GM13976 (cell line): ENCODE measurements around the gene CADM2.
"Not testable (repeated sequence)": the region's sequence is repeated elsewhere in the genome, so short reads cannot be mapped to it uniquely, and the experiment has no call there.

Experiments
- DNase-seq: peaks from one replicate; pipeline ENCODE4 v3.0.0; 2012; ENCODE audit warnings: low spot score
- CTCF ChIP-seq: IDR thresholded peaks from 2 replicates; pipeline ENCODE4 v1.5.1; 2012; ENCODE audit warnings: borderline replicate concordance, mild to moderate bottlenecking; ENCODE audit not compliant: insufficient read depth; ENCODE audit errors: extremely low read depth, missing control alignments, control extremely low read depth
- in situ Hi-C: fragments of 300-500 bp; cut with MboI; formaldehyde crosslinking; loops from one replicate; pipeline ENCODE4 v1.12.0; 2022; ENCODE audit warnings: low sequenced_read_pairs, mixed read lengths, inconsistent platforms; ENCODE audit not compliant: unreplicated experiment

The CADM2 gene

DNA sequence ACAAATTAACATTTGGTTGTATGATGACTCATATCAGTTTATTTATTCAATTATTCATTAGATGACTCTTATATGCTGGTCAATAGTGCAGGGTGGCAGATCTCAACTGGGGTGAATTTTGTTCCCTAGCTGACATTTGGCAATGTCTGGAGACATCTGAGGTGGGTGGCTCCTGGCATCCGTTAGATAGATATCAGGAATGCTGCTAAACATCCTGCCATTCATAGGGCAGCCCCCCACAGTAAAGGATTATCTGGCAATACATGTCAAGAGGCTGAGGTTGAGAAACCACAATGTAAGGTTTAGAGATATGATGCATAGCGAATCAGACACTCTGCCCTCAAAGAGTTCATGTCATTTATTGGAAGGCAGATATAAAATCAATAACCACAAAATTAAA lies 719.9 kb downstream of the CADM2 start:
- DNase-seq = no peak
- no peak for TF ChIP-seq CTCF
- in situ Hi-C loops = no loop called here

DNA sequence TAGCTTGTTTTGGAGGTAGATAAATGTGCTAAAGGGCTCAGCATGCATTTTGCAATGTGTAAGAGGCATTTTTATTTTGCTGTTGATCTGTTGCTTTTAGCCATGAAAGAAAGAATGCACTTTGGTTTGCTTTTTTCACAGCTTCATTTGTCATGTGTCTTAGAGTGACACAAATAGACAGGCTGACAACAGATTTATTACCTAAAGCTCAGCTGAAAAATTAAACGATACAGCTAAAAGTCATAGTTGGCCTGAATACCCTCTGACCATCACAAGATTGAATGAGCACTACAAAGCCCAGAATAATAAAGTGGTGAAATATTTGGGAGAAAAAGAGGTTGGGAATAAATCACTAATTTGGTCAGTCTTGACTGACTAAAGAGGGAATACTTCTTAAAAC lies 723.1 kb downstream of the CADM2 start:
- no peak for DNase-seq
- in situ Hi-C loops = no loop called here
- no peak for TF ChIP-seq CTCF

DNA sequence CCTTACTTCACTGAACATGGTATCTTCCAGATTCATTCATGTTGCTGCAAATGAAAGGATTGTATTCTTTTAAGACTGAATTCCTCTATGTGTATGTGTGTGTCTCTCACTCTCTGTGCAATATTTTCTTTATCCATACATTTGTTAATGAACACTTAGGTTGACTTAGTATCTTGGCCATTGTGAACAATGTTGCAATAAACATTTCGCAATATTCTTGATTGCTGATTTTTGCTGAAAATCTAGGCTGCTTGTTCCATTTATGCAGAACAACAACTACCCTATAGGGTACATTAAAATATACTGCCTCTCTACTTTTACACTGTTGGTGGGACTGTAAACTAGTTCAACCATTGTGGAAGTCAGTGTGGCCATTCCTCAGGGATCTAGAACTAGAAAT lies 732.4 kb downstream of the CADM2 start:
- TF ChIP-seq CTCF = no peak
- no peak for DNase-seq
- in situ Hi-C loops = no loop called here

GRCh38 chr3:85697156-85697555 lies 738.4 kb downstream of the CADM2 start:
- in situ Hi-C loops = no loop called here
- TF ChIP-seq CTCF = no peak
- no peak for DNase-seq

GRCh38 chr3:85706130-85706529 lies 747.3 kb downstream of the CADM2 start:
- no peak for DNase-seq
- TF ChIP-seq CTCF = no peak
- in situ Hi-C loops = no loop called here

- DNase-seq, in situ Hi-C loops: not testable (repeated sequence)
Measured at GRCh38 chr3:85708325-85708724, 749.5 kb downstream of the CADM2 start.

- TF ChIP-seq CTCF = no peak
- no peak for DNase-seq
Measured at GRCh38 chr3:85709346-85709892, 750.6 kb downstream of the CADM2 start.

More at GRCh38 chr3:85709346-85709892, 750.6 kb downstream of the CADM2 start:
- in situ Hi-C loops = no loop called here
